GM21526 (cell line): Measurements from ENCODE around the gene RMI1.
"Not testable (repeated sequence)": the region's sequence is repeated elsewhere in the genome, so short reads cannot be mapped to it uniquely, and the experiment has no call there.

Source experiments
- ATAC-seq: cut with Tn5 transposase; IDR thresholded peaks from one replicate; pipeline ENCODE4 v1.9.1; 2021; ENCODE audit warnings: moderate library complexity; ENCODE audit not compliant: unreplicated experiment, low FRiP score

RMI1 gene

DNA sequence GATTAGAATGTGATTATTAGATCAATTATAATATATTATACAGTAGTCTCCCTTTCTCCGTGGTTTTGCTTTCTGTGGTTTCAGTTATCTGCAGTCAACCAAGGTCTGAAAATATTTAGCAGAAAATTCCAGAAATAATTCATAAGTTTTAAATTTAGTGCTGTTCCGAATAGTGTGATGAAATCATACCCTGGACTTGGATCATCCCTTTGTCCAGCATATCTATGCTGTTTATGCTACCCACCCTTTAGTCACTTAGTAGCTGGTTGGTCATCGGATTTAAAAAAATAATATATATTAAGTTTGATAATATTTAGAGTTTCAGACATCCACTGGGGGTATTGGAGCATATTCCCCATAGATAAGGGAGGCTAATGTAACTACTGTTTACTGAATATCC is 19.6 kb downstream of the RMI1 start:
- no peak for ATAC-seq

DNA sequence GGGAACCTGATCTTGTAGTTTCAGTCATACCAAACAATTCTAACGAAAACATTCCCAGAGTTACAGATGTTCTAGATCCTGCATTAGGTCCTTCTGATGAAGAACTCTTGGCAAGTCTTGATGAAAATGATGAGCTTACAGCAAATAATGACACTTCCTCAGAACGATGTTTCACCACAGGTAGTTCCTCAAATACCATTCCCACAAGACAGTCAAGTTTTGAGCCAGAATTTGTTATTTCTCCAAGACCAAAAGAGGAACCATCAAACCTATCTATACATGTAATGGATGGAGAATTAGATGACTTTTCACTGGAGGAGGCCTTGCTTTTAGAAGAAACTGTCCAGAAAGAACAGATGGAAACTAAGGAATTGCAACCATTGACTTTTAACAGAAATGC is 21.0 kb downstream of the RMI1 start:
- no peak for ATAC-seq

DNA sequence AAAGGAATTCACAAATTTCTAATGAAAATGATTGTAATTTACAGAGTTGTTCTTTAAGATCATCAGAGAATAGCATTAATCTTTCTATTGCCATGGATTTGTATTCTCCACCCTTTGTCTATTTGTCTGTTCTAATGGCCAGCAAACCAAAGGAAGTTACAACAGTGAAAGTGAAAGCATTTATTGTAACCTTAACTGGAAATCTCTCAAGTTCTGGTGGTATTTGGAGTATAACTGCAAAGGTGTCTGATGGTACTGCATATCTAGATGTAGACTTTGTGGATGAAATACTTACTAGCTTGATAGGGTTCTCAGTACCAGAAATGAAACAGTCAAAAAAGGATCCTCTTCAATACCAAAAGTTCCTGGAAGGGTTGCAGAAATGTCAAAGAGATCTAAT is 21.7 kb downstream of the RMI1 start:
- ATAC-seq, result peak; percentile 51

DNA sequence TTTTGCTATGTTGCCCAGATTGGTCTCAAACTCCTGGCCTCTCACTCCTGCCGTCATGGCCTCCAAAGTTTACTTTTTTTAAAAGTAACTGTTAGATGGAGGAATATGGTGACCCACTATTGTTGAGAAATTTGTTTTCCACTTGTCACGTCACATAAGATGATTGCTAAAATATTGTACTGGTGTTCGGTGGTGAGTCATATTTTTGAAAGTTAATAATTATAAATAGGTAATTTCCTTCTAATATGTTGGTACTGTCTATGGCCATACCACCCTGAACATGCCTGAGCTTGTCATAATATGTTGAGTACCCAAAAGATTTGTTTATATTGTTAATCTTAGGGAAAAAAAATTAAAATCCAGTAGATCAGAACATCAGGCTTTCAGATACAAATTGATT is 22.6 kb downstream of the RMI1 start:
- no peak for ATAC-seq

DNA sequence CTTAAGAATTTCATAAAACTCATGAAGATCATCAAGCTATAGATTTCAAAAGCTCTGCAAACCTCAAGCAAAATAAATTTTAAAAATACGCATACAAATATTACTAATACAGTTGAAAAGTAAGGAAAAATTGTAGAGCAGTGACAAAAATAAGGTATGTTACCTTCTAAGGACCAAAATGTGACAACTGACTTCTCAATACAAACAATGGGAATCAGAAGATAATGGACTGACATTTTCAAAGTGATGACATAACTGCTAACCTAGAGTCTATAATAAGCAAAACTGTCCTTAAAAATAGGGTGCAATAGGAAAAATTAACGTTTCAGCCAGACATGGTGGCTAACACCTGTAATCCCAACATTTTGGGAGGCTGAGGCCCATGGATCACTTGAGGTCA is 27.1 kb downstream of the RMI1 start:
- ATAC-seq, result no peak

DNA sequence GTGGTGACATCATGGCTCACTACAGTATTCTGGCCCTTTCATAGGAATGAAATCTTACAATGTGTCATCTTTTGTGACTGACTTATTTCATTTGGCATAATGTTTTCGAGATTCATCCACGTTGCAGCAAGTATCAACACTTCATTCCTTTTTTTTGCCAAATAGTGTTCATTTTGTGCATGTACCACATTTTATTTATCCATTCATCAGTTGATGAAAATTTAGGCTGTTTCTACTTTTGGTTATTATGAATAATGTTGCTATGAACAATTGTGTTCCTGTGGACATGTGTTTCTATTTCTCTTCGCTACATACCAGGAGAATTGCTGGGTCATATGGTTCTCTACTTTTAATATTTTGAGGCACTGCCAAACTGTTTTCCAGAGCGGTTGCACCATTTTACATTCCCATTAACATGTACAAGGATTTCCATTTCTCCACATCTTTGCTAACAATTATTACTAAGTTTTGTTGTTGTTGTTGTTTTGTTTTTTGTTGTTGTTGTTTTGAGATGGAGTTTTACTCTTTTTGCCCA is 43.5 kb downstream of the RMI1 start:
- no peak for ATAC-seq

DNA sequence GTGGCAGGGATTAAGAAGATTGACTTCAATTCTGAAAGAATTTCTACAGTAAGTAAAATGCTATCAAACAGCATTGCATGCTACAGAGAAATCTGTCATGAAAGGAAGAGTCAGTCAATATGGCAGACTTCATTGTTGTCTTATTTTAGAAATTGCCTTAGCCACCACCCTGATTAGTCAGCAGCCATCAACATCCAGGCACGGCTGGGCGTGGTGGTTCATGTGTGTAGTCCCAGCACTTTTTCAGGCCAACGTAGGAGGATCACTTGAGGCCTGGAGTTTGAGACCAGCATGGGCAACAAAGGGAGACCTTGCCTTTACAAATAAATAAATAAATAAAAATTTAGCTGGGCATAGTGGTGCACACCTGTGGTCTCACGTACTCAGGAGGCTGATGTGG is 46.6 kb downstream of the RMI1 start:
- no peak for ATAC-seq

DNA sequence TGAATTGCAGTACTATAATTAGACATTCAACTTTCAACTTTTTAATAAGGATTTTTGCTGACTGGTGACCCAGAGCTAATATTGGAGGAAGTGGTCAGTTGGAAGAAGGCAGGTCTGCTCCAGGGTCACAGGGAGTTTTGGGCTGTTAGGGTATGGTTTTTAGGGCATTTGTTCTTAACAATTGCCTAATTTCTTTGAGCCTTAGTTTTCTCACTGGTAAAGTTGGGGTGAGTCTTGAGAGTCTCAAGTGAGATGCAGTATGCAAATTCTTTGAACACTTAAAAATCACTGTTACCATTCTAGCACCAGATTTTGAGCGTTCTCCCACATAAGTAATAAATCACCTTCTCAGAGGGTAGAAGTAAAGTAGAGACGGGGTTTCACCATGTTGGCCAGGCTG is 50.9 kb downstream of the RMI1 start:
- no peak for ATAC-seq

DNA sequence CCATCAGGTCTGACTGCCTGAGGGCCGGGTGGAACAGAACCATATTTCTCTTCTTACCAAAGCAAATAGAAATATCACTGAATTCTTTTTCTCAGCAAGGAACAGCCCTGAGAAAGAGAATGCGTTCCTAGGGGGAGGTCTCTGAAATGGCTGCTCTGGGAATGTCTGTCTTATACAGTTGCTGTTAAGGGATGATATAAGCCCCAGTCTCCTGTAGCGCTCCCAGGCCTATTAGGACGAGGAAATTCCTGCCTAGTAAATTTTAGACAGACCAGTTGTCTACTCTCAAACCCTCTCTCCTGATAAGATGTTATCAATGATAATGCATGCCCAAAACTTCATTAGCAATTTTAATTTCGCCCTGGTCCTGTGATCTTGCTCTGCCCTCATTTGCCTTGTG is 61.3 kb downstream of the RMI1 start:
- ATAC-seq, result not testable (repeated sequence)

DNA sequence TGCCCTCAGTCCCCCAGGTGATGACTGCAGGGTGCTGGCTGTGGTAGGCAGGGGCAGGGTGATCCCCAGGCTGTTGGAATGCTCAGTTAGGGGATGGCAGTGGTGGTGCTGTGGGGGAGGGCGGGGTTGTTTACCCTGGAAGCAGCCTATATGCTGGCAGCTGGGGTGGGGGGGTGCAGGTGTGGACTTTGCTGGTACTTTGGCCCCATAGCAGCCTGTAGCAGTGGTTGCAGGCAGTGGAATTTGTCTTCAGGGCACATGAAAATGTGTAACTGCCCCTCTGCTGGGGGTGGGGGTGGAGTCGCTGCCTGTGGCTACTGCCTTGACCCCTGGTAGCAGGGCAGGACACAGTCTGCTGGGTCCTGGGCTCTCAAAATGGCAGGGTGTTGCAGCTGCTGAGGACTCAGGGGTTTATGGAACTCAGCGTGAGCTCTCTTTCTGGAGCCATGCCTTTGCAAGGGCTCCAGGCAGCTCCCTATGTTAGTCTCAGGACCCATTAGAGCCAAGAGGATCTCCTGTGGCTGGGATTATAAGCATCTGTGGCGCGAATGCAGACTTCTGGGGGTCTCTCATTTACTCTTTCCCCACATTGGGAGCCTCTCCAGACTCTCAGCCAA is 65.0 kb downstream of the RMI1 start:
- ATAC-seq, result no peak
